SU-DHL-6 (cell line): ENCODE measurements around the gene LRRC4C.

Source experiments
- H2AFZ ChIP-seq: fragments of 200-600 bp; sonication (generic); 2 replicates; pipeline ENCODE4 v1.6.1; 2014; ENCODE audit warnings: low read depth, mild to moderate bottlenecking, moderate library complexity, mixed read lengths, antibody characterized with exemption, low read length; ENCODE audit not compliant: severe bottlenecking
- H3F3A ChIP-seq: fragments of 200-600 bp; shearing (Covaris generic); 2 replicates; pipeline ENCODE4 v1.6.0; 2016; ENCODE audit warnings: antibody characterized with exemption, mild to moderate bottlenecking; ENCODE audit not compliant: insufficient read depth
- H3K27ac ChIP-seq: fragments of 200-600 bp; sonication (generic); 2 replicates; pipeline ENCODE4 v1.5.1; 2016; ENCODE audit warnings: low read depth, mild to moderate bottlenecking, low read length, moderate library complexity, mixed read lengths
- H3K27me3 ChIP-seq: fragments of 200-600 bp; sonication (generic), shearing (Covaris generic); 2 replicates; pipeline ENCODE4 v1.6.0; 2014; ENCODE audit warnings: mild to moderate bottlenecking, low read length
- H3K36me3 ChIP-seq: fragments of 200-600 bp; sonication (generic); 2 replicates; pipeline ENCODE4 v1.6.1; 2014; ENCODE audit warnings: mild to moderate bottlenecking, low read length, mixed read lengths
- H3K4me2 ChIP-seq: fragments of 300-600, 200-600 bp; shearing (Covaris generic), sonication (generic); 2 replicates; pipeline ENCODE4 v1.6.0; 2014; ENCODE audit warnings: low read length, low read depth, mild to moderate bottlenecking; ENCODE audit not compliant: poor library complexity, severe bottlenecking
- H3K4me3 ChIP-seq: fragments of 200-600 bp; sonication (generic); 2 replicates; pipeline ENCODE4 v1.5.1; 2014; ENCODE audit warnings: antibody characterized with exemption, low read length, mild to moderate bottlenecking, mixed read lengths; ENCODE audit not compliant: insufficient read depth, poor library complexity, severe bottlenecking
- H3K79me2 ChIP-seq: fragments of 200-600 bp; sonication (generic); 2 replicates; pipeline ENCODE4 v1.6.1; 2014; ENCODE audit warnings: mild to moderate bottlenecking, low read length, moderate library complexity; ENCODE audit not compliant: insufficient read depth
- H3K9ac ChIP-seq: fragments of 200-600 bp; sonication (generic); 2 replicates; pipeline ENCODE4 v1.7.0; 2014; ENCODE audit warnings: mild to moderate bottlenecking, low read length
- H3K9me2 ChIP-seq: fragments of 200-600 bp; sonication (generic); replicated peaks from 2 replicates; pipeline ENCODE4 v1.6.1; 2014; ENCODE audit warnings: low read length; ENCODE audit not compliant: insufficient read depth
- H3K9me3 ChIP-seq: fragments of 200-600 bp; sonication (generic); 2 replicates; pipeline ENCODE4 v1.6.1; 2014; ENCODE audit warnings: low read length, mixed read lengths; ENCODE audit not compliant: insufficient read depth
- H4K20me1 ChIP-seq: fragments of 200-600 bp; sonication (generic); 2 replicates; pipeline ENCODE4 v1.6.1; 2014; ENCODE audit warnings: low read depth, mild to moderate bottlenecking, antibody characterized with exemption, low read length, moderate library complexity, mixed read lengths
- EZH2phosphoT487 ChIP-seq: fragments of 200-600 bp; sonication (generic), shearing (Covaris generic); conservative IDR thresholded peaks from 2 replicates; pipeline ENCODE4 v1.6.1; 2018; ENCODE audit warnings: mild to moderate bottlenecking, antibody characterized with exemption, low read length, moderate library complexity, mixed read lengths
- TF ChIP-seq, protein P1 (sequence below): fragments of 200-600 bp; sonication (generic); IDR thresholded peaks from one replicate; pipeline ENCODE4 v1.5.1; 2017; ENCODE audit warnings: antibody characterized with exemption, mild to moderate bottlenecking, low read length, moderate library complexity; ENCODE audit not compliant: insufficient read depth, poor library complexity, severe bottlenecking

Gene LRRC4C

DNA sequence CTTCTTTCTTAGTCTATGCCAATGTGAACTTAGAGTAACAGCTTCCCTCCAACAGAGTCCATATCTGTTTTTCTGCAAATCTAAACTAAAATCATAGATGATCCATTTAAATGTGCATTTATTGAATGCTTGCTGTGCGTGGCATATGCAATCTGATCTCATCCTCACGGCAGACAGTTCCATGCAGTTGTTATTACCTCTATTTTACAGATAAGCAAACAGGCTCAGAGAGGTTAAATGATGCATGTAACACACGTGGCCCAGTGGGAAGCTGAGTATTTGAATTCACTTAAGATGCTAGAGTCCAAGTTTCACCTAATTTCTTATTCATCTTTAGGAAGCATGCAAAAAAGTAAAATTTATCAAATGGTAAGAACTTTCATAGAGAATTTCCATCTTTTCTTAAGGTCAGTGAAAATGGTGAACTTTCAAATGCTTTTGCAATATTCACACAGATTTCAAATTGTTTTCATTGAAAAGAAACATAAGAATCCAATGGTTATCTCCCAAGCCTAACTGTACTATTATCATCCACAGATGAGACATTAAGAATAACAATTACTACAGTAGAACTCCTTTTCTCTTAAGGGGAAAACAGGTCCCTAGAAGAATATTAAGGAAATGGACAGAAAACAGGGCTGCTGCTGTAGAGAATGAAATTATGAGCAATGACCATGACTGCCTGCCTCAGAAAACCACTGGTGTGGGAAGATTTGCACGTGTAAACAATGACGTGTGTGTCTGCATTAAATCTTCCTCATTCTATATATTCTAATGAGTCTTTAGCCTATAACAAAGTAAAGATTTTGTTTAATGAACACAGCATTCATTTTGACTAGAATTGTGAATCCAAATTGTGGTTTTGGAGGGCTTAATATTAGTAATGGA is 1171.3 kb downstream of the LRRC4C start:
- Histone ChIP-seq H3K27ac (no peak overlapping the region), H3K9me3 (no peaks in the 10 kb centered on the region), H3K4me3 (no peak overlapping the region), H3K27me3 (no peaks in the 10 kb centered on the region), H3K36me3 (no peaks in the 10 kb centered on the region), H4K20me1 (no peaks in the 10 kb centered on the region), H3F3A (no peaks in the 10 kb centered on the region), H2AFZ (no peak overlapping the region), H3K9ac (no peak overlapping the region), H3K4me2 (no peak overlapping the region), H3K9me2 (no peaks in the 10 kb centered on the region), H3K79me2 (no peaks in the 10 kb centered on the region)
- no peak for TF ChIP-seq EZH2phosphoT487
- TF ChIP-seq, protein P1, sequence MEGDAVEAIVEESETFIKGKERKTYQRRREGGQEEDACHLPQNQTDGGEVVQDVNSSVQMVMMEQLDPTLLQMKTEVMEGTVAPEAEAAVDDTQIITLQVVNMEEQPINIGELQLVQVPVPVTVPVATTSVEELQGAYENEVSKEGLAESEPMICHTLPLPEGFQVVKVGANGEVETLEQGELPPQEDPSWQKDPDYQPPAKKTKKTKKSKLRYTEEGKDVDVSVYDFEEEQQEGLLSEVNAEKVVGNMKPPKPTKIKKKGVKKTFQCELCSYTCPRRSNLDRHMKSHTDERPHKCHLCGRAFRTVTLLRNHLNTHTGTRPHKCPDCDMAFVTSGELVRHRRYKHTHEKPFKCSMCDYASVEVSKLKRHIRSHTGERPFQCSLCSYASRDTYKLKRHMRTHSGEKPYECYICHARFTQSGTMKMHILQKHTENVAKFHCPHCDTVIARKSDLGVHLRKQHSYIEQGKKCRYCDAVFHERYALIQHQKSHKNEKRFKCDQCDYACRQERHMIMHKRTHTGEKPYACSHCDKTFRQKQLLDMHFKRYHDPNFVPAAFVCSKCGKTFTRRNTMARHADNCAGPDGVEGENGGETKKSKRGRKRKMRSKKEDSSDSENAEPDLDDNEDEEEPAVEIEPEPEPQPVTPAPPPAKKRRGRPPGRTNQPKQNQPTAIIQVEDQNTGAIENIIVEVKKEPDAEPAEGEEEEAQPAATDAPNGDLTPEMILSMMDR, result no peak

DNA sequence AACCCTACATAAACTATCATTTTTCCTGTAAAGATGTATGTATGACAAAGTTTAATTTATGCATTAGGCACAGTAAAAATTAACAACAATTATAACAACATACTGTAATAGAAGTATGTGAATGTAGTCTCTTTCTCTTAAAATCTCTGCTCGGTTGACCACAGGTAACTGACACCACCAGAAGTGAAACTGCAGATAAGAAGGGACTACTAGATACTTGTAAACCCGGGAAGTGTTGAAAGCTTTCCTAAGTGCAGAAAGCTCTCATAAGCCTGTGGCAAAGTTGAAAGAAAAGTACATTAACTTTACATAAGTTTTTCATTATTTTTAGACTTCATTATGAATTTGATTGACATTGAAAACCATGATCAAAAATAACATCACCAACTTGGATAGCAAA is 1173.3 kb downstream of the LRRC4C start:
- Histone ChIP-seq H3F3A (no peaks in the 10 kb centered on the region), H3K27me3 (no peaks in the 10 kb centered on the region), H3K4me2 (no peak overlapping the region), H3K9me3 (no peaks in the 10 kb centered on the region), H3K27ac (no peak overlapping the region), H3K36me3 (no peaks in the 10 kb centered on the region), H3K9me2 (no peaks in the 10 kb centered on the region), H3K9ac (no peak overlapping the region), H4K20me1 (no peaks in the 10 kb centered on the region), H3K79me2 (no peaks in the 10 kb centered on the region), H3K4me3 (no peak overlapping the region), H2AFZ (no peak overlapping the region)
- no peak for TF ChIP-seq EZH2phosphoT487
- TF ChIP-seq, protein P1, result no peak

DNA sequence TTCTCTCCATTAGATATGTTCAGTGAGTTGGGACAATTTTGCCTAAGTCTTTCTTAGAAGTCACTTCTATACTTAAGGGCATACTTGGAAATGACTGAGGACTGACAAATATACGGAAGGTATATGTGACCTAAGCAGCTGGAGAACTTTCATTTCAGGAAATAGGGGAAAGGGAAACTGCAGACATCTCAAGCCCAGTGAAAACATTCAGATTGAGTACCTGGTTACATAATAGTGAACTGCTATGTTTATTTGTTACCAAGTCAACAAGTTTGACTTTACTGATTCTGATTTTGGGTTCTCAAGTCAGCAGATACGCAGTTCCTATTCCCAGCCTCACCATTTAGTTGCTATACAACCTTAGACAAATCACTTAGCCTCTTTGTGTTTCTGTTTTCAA is 1173.9 kb downstream of the LRRC4C start:
- H3K4me2 ChIP-seq, result no peak overlapping the region
- H4K20me1 ChIP-seq, result no peaks in the 10 kb centered on the region
- no peaks in the 10 kb centered on the region for H3K9me3 ChIP-seq
- H3K4me3 ChIP-seq, result no peak overlapping the region
- no peak for TF ChIP-seq EZH2phosphoT487
- TF ChIP-seq, protein P1, result no peak
- H3K9me2 ChIP-seq, result no peaks in the 10 kb centered on the region
- no peaks in the 10 kb centered on the region for H3F3A ChIP-seq
- H2AFZ ChIP-seq, result no peak overlapping the region
- no peaks in the 10 kb centered on the region for H3K36me3 ChIP-seq
- no peaks in the 10 kb centered on the region for H3K79me2 ChIP-seq
- no peaks in the 10 kb centered on the region for H3K27me3 ChIP-seq
- no peak overlapping the region for H3K9ac ChIP-seq
- no peak overlapping the region for H3K27ac ChIP-seq
